KOPT-K1 (cell line): Measurements from ENCODE around the gene SPG11.
"Not testable (repeated sequence)": the region's sequence is repeated elsewhere in the genome, so short reads cannot be mapped to it uniquely, and the experiment has no call there.

Experiments used
- H3K27ac ChIP-seq: fragments of 200-600 bp; sonication (generic); 2 replicates; pipeline ENCODE4 v1.5.1; 2016; ENCODE audit warnings: antibody characterized with exemption, mild to moderate bottlenecking, low read depth, low read length; ENCODE audit not compliant: poor library complexity, severe bottlenecking
- H3K36me3 ChIP-seq: fragments of 200-600 bp; sonication (generic); 2 replicates; pipeline ENCODE4 v1.5.1; 2017; ENCODE audit warnings: antibody characterized with exemption, mild to moderate bottlenecking, low read length, moderate library complexity; ENCODE audit not compliant: insufficient read depth
- H3K9me3 ChIP-seq: fragments of 200-600 bp; sonication (generic); 2 replicates; pipeline ENCODE4 v1.5.1; 2017; ENCODE audit warnings: antibody characterized with exemption, low read length, mild to moderate bottlenecking; ENCODE audit not compliant: insufficient read depth, poor library complexity, severe bottlenecking

Gene SPG11

DNA sequence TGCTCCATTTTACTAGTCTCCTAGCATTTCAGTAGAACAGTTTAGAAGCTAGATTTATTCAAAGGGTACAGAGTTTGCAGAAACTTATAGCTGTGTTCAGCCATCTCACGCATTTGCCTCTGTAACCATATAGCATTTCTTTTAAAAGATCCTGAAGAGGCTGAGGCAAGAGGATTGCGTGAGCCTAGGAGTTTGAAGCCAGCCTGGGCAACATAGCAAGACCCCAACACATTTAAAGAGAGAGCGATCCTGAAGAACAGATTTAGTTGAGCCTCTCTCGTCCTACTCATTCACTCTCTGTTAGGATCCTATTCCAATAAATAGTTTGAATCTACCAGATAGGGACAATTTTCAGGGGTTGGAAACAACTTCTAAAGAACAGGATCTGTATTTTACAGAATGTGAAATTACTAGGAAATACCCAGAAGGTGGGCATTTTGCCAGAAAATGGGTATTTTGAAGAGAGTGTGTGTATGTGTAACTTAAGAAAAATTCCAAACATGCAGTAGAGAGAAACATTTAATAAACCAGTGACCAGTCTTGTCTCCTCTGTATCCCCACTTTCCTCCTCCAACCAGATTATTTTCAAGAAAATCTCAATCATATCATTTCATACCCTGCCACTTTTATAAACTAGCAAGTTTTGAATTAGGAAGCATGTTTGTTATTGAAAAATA, 122.0 kb downstream of the SPG11 start:
- Histone ChIP-seq H3K9me3 (no peaks in the 10 kb centered on the region), H3K36me3 (peaks cover 50% of the 10 kb centered on the region), H3K27ac (no peak overlapping the region)

DNA sequence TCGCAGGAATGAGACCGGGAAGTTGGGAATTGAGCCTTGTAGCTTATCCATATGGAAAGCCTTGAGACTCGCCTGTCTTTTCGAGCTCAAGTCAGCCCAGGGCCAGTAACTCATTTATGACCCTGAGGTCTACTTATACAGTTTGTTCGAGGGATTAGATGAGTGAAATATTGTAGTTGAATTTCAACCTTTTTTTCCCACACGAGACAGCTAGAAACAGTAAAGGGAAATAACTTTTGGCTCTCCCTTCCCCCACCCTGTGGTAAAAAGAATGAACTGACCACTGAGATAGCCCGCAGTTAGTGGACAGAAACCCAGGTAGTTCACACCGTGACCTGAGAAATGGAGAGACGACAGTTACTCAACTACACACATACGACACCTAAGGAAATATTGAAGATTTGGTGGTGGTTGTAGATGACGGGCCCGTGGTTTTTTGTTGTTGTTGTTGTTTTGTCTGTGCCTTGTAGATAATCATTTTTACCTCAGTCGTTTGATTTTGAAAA, 125.7 kb downstream of the SPG11 start:
- Histone ChIP-seq H3K36me3 (peaks cover 36% of the 10 kb centered on the region), H3K27ac (peak overlapping the region; percentile 88), H3K9me3 (no peaks in the 10 kb centered on the region)

DNA sequence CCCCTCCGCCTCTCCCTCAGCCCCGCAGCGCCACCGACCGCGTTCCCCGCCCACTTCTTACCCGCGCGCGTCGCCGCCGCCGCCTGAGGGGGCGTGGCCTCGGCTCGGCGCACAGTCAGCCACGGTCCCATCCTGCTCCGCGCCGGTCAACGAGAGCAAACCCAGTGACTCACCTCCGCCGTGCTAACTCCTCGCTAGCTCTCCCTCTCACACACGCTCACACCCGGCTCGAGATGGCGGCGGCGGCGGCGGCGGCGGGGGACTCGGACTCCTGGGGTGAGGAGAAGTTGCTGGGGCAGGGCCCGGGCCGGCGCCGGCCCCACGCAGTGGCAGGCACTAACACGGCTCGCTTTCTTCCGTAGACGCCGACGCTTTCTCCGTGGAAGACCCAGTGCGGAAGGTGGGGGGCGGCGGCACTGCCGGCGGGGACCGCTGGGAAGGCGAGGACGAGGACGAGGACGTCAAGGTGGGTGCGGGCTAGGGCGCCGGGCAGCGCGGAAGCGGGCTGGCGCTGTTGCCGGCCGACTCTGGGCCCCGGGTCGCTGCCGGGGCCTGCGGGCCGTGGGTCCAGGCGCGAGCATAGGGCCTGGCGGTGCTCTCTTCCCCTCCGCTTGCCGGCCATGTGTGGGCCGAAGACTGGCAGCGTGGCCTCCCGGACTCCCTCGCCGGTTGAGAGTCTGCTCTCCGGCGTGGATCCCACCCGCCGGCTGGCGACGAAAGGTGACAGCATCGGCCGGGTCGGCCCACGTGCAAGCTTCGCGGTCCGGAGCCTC, 126.3 kb downstream of the SPG11 start, which contains the start of gene EIF3J:
TSS of gene EIF3J (plus strand) at position 186 of the 773 bp plus-strand sequence. CDS start at position 234, 48 bp downstream.
- peak within 1 kb of the TSS; percentile 88 for H3K27ac ChIP-seq
- no peaks in the 10 kb centered on the region for H3K9me3 ChIP-seq
- peaks cover 30% of the 10 kb centered on the region for H3K36me3 ChIP-seq

DNA sequence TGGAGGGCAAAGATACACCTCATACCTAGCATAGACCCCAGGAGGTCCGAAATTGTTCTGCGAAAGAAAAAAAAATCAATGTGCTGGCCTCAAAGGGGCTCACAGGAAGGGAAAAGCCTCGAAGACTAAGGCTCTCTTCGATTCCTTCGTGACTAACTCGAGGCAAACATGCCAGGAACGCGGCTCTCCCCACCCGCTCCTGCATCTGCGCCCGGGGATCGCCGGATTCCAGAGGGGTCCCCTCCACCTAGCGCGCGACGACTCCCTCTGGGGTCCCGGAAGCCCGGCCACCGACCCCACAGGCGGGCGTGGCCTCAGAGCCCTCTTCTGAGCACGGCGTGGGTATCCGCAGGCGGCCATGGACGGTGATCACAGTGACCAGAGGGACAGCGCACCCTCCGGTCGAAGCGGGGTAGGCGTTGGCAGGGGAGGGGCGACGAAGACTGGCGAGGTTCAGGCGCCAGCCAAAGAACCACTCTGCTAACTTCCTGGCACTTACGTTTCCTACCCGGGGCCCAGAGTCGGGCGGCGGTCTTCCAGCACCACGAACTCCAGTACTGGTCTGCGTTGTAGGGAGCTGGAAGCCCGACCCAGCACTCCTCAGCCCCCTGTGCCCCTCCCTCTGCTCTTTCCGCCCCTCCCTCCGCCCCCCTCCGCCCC, 127.0 kb downstream of the SPG11 start:
- Histone ChIP-seq H3K27ac (peak overlapping the region; percentile 88), H3K9me3 (no peaks in the 10 kb centered on the region), H3K36me3 (peaks cover 23% of the 10 kb centered on the region)

DNA sequence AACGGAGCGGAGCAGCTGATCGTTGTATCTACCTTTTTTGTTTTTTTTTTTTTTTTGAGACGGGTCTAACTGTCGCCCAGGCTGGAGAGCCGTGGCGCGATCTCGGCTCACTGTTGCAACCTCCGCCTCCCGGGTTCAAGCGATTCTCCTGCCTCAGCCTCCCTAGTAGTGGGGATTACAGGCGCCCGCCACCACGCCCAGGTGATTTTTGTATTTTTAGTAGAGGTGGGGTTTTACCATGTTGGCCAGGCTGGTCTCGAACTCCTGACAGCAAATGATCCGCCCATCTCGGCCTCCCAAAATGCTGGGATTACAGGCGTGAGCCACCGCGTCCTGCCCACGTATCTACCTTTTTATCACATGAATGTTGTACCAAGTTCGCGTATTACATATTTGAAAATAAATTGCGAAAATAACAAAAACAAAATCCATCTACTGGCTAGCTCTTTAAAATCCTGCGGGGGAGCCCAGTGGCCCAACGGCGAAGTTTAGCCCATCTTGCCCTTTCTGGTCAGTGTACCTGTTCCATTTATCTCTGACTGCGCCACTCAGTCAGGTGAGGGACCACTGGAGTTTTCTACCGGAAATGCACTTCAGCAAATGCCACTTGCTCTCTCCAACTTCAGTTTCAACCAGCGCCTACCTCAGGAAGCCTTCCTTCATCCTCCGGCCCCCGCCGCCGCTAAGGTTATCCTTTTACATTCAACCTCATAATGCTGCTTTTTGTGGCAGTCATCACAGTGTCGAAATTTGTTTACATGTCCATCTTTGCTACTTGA, 127.8 kb downstream of the SPG11 start:
- H3K27ac ChIP-seq, result peak overlapping the region; percentile 88
- no peaks in the 10 kb centered on the region for H3K9me3 ChIP-seq
- peaks cover 16% of the 10 kb centered on the region for H3K36me3 ChIP-seq

DNA sequence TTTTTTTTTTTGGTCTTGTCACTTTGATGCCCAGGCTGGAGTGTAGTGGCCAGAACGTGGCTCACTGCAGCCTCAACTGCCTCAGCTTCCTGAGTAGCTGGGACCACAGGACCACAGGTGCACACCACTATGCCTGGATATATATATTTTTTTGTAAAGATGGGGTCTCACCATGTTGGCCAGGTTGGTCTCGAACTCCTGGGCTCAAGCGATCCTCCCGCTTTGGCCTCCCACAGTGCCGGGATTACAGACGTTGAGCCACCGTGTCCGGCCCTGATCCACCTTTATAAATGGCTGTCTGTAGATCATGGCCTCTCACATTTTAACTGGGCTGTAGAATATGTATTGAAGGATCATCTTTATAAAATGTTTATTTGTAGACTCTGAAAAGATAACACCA, 128.4 kb downstream of the SPG11 start:
- peaks cover 10% of the 10 kb centered on the region for H3K36me3 ChIP-seq
- H3K27ac ChIP-seq, result no peak overlapping the region

DNA sequence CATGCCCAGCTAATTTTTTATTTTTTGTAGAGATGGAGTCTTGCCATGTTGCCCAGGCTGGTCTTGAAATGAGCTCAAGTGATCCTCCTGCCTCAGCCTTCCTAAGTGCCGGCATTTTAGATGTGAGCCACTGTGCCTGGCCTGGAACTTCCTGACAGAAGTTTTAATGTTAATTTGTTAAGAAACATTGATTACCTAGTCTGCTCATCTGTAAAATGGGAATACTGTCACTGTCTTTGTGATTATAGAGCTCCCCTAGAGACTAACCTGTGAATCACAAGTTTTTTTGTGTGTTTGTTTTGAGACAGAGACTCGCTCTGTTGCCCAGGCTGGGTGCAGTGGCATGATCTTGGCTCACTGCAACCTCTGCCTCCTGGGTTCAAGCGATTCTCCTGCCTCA, 130.8 kb downstream of the SPG11 start:
- H3K36me3 ChIP-seq, result no peaks in the 10 kb centered on the region; the same call in 1 of the 2 replicates
- H3K27ac ChIP-seq, result no peak overlapping the region
- no peaks in the 10 kb centered on the region for H3K9me3 ChIP-seq

More for the DNA sequence above, 128.4 kb downstream of the SPG11 start:
- H3K9me3 ChIP-seq, result no peaks in the 10 kb centered on the region

DNA sequence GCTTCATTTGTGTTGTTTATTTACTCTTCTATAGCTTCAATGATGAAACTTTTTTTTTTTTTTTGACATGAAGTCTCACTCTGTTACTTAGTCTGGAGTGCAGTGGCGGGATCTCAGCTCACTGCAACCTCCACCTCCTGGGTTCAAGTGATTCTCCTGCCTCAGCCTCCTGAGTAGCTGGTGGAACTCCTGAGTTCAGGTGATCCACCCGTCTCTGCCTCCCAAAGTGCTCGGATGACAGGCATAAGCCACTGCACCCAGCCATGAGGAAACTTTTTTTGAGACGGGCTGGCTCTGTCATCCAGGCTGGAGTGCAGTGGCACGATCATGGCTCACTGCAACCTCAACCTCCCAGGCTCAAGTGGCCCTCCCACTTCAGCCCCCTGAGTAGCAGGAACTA, 131.2 kb downstream of the SPG11 start:
- not testable (repeated sequence) for H3K36me3 ChIP-seq, H3K27ac ChIP-seq, H3K9me3 ChIP-seq

DNA sequence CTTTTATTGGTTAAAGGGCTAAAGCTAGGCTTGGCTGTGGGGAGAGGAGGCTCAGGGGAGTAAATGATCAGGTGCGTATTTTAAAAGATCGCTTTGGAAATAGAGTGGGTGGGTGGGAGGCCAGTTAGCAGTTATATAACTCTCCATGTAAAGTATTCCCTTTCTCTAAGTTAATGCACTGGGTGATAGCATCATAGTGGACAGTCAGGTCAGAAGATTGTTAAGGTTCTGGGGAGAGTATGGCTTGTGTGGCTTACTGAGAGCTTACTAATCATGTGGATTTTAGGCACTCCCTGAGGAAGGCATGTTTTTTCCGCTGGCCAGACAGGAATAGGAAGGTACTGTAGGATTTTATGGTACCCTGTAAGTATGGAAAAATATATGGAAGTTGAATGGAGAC, 132.8 kb downstream of the SPG11 start:
- no peak overlapping the region for H3K27ac ChIP-seq
- peaks cover 10% of the 10 kb centered on the region for H3K36me3 ChIP-seq
- no peaks in the 10 kb centered on the region for H3K9me3 ChIP-seq

DNA sequence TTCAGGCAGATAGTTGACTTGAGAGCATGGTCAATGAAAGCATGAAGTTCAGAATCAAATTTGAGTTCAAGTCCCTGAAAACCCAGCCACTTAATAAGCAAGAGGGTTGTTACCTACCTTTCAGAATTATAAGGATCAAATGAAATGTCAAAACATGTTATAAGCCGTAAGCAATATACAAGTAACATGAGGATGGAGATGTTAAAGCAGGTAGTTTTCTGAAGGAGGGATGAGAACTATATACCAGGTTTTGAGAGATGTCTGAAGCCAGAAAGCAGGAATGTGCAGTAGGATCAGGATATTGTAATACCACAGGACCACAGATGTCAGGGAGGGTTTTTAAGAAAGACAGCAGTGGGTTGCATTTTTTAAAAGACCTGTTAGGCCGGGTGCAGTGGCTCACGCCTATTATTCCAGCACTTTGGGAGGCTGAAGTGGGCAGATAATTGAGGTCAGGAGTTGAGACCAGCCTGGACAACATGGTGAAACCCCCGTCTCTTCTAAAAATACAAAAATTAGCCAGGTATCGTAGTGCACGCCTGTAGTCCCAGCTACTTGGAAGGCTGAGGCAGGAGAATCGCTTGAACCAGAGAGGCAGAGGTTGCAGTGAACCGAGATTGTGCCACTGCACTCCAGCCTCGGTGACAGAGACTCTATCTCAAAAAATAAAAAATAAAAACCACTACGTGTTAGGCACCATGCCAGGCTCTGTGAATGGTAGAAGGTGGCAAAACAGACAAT, 133.4 kb downstream of the SPG11 start:
- Histone ChIP-seq H3K9me3 (no peaks in the 10 kb centered on the region), H3K27ac (no peak overlapping the region), H3K36me3 (peaks cover 16% of the 10 kb centered on the region)

DNA sequence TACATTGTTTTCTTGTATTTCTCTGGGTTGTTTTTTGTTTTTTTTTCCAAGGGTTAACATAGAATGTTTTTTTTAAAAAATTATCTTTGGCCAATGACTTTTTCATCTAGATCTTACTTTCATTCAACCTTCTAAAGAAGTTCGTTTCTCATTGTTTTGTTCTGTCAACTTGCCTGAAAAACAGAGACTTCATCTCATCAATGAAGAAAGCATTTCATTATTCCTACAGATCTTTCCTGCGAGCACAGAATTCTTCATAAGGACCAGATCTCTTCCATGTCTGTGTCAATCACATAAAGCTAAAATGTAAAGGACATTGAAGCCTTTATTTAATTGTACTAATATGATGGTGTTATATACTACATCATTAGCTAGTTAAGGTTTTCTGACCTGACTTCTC, 136.2 kb downstream of the SPG11 start:
- H3K27ac ChIP-seq, result no peak overlapping the region
- H3K9me3 ChIP-seq, result no peaks in the 10 kb centered on the region
- H3K36me3 ChIP-seq, result peaks cover 44% of the 10 kb centered on the region

DNA sequence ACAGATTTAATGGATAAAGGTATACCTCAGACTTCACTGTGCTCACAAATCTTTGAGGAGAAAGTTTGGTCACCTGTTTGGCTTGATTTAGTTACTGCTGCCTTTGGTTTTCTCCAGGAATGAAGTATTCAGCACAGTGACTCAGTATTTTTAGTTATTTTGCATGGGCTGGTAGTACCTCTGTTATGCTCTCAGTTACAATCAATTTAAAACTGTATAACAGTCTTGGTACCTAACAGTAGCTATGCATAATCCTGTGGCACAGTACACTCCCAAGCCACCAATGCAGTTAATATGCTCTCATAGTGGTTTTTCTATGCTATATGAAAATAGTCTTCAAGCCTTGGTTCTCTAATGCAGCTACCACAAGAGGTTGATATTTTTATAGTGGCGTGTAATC, 138.4 kb downstream of the SPG11 start:
- H3K36me3 ChIP-seq, result peaks cover 66% of the 10 kb centered on the region
- H3K27ac ChIP-seq, result no peak overlapping the region
- H3K9me3 ChIP-seq, result no peaks in the 10 kb centered on the region

DNA sequence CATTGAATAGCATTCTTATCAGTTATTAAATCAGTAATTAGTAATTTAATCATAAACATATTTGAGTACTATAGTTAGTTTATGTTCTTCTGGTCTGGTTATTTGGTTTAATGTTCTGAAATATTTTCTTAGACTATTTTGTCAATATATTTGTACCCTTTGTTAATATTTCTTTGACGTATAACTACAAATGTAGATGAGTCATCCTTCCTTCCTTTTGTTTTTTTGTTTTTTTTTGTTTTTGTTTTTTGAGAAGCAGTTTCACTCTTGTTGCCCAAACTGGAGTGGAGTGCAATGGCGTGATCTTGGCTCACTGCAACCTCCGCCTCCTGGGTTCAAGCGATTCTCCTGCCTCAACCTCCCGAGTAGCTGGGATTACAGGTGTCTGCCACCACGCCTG, 143.9 kb downstream of the SPG11 start:
- H3K9me3 ChIP-seq, result no peaks in the 10 kb centered on the region
- peaks cover 92% of the 10 kb centered on the region for H3K36me3 ChIP-seq
- no peak overlapping the region for H3K27ac ChIP-seq

DNA sequence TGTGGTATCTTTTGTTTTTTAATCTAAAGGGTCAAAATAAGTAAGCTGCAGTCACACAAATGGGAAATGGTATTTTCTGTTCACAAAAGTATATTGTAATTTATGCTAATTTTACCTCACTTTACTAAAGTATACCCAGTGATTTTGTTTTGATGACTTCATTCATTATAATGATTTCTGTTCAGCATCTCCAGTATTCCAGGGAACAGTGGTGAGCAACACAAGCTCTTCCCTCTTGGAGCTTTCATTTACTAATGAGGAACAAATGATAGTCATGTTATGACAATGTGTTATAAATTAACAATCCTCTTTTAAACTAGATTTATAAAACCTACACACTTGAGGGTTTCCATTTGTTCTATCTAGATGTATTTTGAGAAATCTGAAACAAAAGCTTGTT, 147.0 kb downstream of the SPG11 start:
- peaks cover 83% of the 10 kb centered on the region for H3K36me3 ChIP-seq
- H3K9me3 ChIP-seq, result no peaks in the 10 kb centered on the region
- no peak overlapping the region for H3K27ac ChIP-seq
